ENCODE measurements around the gene ZNF777. TPM values are rescaled to one million over a fixed set of nuclear protein-coding genes. Genes with fewer than 3 reads are reported as not detected.

The ZNF777 gene
- total RNA-seq, 1 donor from 2014 or later = 17.6 TPM

DNA sequence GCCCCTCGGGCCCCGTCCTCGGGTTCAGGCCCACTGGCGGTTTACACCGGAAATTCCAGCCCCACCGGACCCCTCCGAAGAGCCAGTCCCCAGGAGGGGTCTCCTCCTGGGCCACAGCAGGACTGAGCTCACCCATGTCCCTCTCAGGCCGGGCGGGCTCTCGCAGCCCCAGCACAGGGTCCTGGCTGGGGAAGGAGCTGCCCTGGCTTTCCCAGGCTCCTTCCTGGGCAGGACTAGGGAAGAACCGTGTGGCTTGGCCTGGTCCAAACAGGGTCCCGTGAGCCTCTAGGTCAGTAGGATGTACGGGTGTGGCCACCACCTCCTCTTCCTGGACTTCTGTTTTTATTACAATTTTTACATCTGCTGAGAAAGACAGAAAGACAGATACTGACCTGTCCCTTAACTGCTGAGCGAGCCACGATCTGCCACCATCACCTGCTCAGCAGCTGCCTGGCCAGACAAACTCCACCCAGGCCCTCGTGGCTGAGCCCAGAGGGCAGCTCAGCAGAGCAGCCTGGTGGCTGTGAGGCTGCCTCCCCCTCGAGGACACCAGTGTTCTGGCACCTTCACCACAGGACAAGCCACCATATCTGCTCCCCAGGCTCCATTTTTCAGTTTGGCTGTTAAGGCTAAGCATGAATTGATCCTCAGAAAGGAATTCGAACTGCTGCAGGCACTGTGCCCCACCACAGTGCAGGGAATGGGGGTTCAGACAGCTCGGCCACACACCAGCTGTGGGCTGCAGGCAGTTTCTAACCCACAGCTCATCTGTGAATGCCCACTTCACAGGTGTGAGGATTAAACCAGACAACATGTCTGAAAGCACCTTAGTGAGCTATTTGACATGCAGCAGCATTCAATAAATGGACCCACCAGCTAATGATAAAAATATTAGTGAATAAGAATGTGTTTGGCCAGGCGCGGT is 14.5 kb upstream of the ZNF777 start:
- peaks cover 6% of the 10 kb centered on the region for H3K9me3 Mint-ChIP-seq
- TF ChIP-seq, protein P1, sequence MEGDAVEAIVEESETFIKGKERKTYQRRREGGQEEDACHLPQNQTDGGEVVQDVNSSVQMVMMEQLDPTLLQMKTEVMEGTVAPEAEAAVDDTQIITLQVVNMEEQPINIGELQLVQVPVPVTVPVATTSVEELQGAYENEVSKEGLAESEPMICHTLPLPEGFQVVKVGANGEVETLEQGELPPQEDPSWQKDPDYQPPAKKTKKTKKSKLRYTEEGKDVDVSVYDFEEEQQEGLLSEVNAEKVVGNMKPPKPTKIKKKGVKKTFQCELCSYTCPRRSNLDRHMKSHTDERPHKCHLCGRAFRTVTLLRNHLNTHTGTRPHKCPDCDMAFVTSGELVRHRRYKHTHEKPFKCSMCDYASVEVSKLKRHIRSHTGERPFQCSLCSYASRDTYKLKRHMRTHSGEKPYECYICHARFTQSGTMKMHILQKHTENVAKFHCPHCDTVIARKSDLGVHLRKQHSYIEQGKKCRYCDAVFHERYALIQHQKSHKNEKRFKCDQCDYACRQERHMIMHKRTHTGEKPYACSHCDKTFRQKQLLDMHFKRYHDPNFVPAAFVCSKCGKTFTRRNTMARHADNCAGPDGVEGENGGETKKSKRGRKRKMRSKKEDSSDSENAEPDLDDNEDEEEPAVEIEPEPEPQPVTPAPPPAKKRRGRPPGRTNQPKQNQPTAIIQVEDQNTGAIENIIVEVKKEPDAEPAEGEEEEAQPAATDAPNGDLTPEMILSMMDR (conservative IDR thresholded peaks at IDR 0.05) = no peak
- no peak overlapping the region for H3K27ac Mint-ChIP-seq
- DNase-seq (ENCODE audit: extremely low spot score, unreplicated experiment) = peak; percentile 47
- H3K36me3 Mint-ChIP-seq = peaks cover 60% of the 10 kb centered on the region
- no peaks in the 10 kb centered on the region for H3K4me1 Mint-ChIP-seq (ENCODE audit: unreplicated experiment)
- H3K4me3 Mint-ChIP-seq = no peak overlapping the region
- H3K27me3 Mint-ChIP-seq = no peaks in the 10 kb centered on the region

DNA sequence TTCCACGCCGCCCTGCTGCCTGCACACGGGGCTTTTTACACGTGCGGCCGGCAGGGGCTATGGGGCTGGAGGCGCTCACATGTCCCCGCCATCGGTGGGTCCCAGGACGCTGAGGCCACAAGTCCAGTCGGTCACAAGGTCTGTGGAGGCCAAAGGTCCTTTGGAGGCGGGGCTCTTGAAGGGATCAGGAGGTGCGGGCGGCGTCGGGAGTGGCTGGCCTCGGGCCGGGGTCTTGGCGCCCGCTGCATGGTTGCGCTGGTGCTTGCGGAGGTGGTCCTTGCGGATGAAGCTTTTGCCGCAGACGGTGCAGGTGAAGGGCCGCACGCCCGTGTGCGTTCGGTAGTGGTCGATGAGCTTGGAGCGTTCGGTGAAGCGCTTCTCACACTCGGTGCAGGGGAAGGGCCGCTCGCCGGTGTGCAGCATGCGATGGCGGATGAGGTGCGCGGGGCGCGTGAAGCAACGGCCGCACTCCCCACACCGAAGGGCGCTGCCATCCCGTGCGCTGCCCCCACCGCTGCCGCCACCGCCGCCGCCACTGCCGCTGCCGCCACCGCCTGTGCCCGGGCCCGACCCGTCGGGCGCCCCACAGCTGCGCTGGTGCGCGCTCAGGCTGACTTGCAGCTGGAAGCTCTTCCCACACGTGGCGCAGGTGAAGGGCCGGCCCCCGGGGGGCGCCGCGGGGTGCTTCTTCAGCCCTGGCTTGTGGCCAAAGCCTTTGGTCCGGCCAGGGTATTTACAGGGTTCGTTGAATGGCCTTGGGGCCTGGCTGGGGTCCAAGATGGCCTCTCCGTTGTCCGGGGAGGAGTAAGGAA is 13.7 kb upstream of the ZNF777 start:
- Mint-ChIP-seq H3K36me3 (peaks cover 59% of the 10 kb centered on the region), H3K27ac (no peak overlapping the region)

DNA sequence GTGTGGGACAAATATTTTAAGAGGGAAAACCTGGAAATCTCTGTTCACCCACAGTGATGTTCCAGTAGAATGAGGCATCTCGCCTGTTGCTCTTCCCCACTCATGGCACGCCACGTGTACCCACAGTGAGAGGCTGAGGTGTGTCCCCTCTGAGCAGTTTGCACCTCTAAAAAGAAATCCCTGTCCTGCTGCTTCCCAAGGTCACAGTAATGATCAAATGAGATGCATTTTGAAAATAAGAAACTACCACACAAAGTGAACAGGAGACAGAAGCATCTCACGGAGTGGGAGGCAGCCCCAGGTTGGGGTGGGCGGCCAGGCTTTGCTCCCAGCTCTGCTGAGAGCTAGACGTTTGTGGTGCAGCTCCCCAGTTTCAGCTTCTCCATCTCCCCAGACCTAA is 12.4 kb upstream of the ZNF777 start:
- H3K9me3 Mint-ChIP-seq = no peaks in the 10 kb centered on the region
- no peaks in the 10 kb centered on the region for H3K27me3 Mint-ChIP-seq
- no peak overlapping the region for H3K27ac Mint-ChIP-seq
- H3K4me3 Mint-ChIP-seq = no peak overlapping the region
- peak; percentile 53 for DNase-seq (ENCODE audit: extremely low spot score, unreplicated experiment)
- TF ChIP-seq, protein P1 (conservative IDR thresholded peaks at IDR 0.05) = no peak
- peaks cover 48% of the 10 kb centered on the region for H3K36me3 Mint-ChIP-seq
- H3K4me1 Mint-ChIP-seq (ENCODE audit: unreplicated experiment) = no peaks in the 10 kb centered on the region

More for the DNA sequence above, 13.7 kb upstream of the ZNF777 start:
- H3K4me1 Mint-ChIP-seq (ENCODE audit: unreplicated experiment) = no peaks in the 10 kb centered on the region
- peak; percentile 64 for DNase-seq (ENCODE audit: extremely low spot score, unreplicated experiment)
- no peaks in the 10 kb centered on the region for H3K27me3 Mint-ChIP-seq
- H3K9me3 Mint-ChIP-seq = peaks cover 6% of the 10 kb centered on the region
- no peak overlapping the region for H3K4me3 Mint-ChIP-seq
- TF ChIP-seq, protein P1 (conservative IDR thresholded peaks at IDR 0.05) = no peak

DNA sequence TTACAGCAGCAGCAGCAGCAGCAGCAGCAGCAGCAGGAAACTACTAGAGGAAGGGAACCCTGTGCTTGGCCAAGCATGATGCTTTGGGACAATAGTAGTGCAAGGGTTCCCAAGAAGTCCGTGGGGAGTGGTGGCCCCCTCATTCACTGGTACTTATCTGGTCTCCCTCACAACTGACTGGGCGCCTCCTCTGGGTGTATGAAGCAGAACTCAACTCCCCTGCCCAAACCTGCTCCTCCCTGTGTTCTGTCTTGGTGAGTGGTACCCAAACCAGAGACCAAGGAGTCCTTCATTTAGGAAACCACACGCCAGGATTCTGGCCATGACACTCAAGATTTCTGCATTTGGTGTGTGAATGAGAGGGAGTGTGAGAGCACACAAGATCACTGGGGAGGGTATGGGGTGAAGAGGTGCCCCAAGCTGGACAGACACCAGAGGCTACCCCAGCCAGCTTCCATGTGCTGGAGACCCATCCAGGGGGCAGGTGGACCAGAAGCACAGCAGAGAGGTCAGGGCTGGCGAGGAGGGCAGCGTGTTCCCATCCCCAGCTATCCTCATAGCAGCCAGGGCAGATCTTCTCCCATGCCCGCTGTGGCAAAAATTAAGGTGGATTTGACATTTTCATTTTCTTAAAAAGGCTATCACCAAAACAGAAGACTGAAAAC is 10.6 kb upstream of the ZNF777 start:
- peaks cover 37% of the 10 kb centered on the region for H3K36me3 Mint-ChIP-seq
- H3K4me1 Mint-ChIP-seq (ENCODE audit: unreplicated experiment) = no peaks in the 10 kb centered on the region
- peaks cover under 1% of the 10 kb centered on the region for H3K9me3 Mint-ChIP-seq
- H3K27me3 Mint-ChIP-seq = no peaks in the 10 kb centered on the region
- H3K4me3 Mint-ChIP-seq = no peak overlapping the region
- DNase-seq (ENCODE audit: extremely low spot score, unreplicated experiment) = peak; percentile 37
- TF ChIP-seq, protein P1 (conservative IDR thresholded peaks at IDR 0.05) = no peak
- H3K27ac Mint-ChIP-seq = no peak overlapping the region

DNA sequence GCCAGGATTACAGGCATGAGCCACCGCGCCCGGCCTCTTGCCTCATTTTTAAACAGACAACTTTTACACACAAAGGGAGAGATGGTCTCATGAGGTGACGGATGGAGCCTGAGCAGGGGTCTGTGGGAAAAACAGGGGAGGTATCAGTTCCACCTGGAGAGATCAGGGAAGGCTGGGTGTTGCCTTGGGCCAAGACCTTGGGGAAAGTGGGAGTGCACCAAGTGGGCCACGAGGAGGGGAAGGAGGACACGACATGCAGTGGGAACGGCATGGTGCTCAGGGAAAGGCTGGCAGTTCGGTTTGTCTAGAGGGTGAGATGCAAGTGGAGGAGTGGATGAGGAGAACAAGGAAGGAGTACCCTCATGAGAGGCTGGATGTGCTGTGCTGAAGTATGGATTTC is 8.9 kb upstream of the ZNF777 start:
- no peak overlapping the region for H3K4me3 Mint-ChIP-seq
- H3K4me1 Mint-ChIP-seq (ENCODE audit: unreplicated experiment) = no peaks in the 10 kb centered on the region
- peaks cover 6% of the 10 kb centered on the region for H3K9me3 Mint-ChIP-seq
- H3K27me3 Mint-ChIP-seq = no peaks in the 10 kb centered on the region
- H3K27ac Mint-ChIP-seq = peak overlapping the region; percentile 43
- DNase-seq (ENCODE audit: extremely low spot score, unreplicated experiment) = peak; percentile 39
- peaks cover 30% of the 10 kb centered on the region for H3K36me3 Mint-ChIP-seq
- TF ChIP-seq, protein P1 (conservative IDR thresholded peaks at IDR 0.05) = no peak
